Esophagus muscularis mucosa (tissue), 4 donors: ENCODE results near the gene DNM3. TPM values are rescaled to one million over a fixed set of nuclear protein-coding genes. Genes with fewer than 3 reads are reported as not detected.
"Not testable (repeated sequence)": the region's sequence is repeated elsewhere in the genome, so short reads cannot be mapped to it uniquely, and the experiment has no call there.

ENCODE experiments used
- DNase-seq: peaks from one replicate; pipeline ENCODE4 v3.0.0-alpha.2; 2017; ENCODE audit errors: extremely low spot score
- H3K27ac ChIP-seq, 4 donors: fragments of 200-600 bp; sonication (generic); replicated peaks in 1 of 4; 1 replicate in 3 of 4; 2 replicates in 1 of 4; pipeline ENCODE4 v1.5.1; 2016 to 2019; ENCODE audit warnings: mild to moderate bottlenecking in 1 of 4
- H3K27me3 ChIP-seq, 4 donors: fragments of 200-600 bp; sonication (generic); one replicate each; pipeline versions ENCODE4 v1.5.1 to v1.6.0; 2016 to 2019
- H3K36me3 ChIP-seq, 4 donors: fragments of 200-600 bp; sonication (generic); one replicate each; pipeline ENCODE4 v1.5.1; 2016 to 2019
- H3K4me1 ChIP-seq, 4 donors: fragments of 200-600 bp; sonication (generic); one replicate each; pipeline ENCODE4 v1.5.1; 2016 to 2019
- H3K4me3 ChIP-seq, 4 donors: fragments of 200-600 bp; sonication (generic); 1 replicate in 2 of 4; 2 replicates in 2 of 4; pipeline ENCODE4 v1.5.1; 2016 to 2019; ENCODE audit warnings: mild to moderate bottlenecking in 4 of 4, moderate library complexity in 1 of 4
- H3K9me3 ChIP-seq, 4 donors: fragments of 200-600 bp; sonication (generic); 1 replicate in 3 of 4; 2 replicates in 1 of 4; pipeline ENCODE4 v1.5.1; 2016 to 2019
- EP300 ChIP-seq: sonication (generic); formaldehyde crosslinking; IDR thresholded peaks from one replicate; pipeline ENCODE4 v1.6.1; 2017; ENCODE audit warnings: antibody characterized with exemption
- POLR2A ChIP-seq: fragments of 450-650 bp; IDR thresholded peaks from one replicate; pipeline ENCODE4 v1.6.1; 2017; ENCODE audit warnings: antibody characterized with exemption, moderate library complexity, mild to moderate bottlenecking, low read depth
- POLR2AphosphoS5 ChIP-seq, 2 donors: sonication (generic); formaldehyde crosslinking; IDR thresholded peaks; one replicate each; pipeline ENCODE4 v1.6.1; 2017; ENCODE audit warnings: antibody characterized with exemption in 2 of 2
- WGBS: methylation state at CpG from one replicate; pipeline ENCODE4 v1.1.5; 2018; 5-methylcytosine and 5-hydroxymethylcytosine counted together
- intact Hi-C: fragments of 100-400 bp; cut with DNase I; formaldehyde crosslinking; loops from one replicate; pipeline ENCODE4 v1.15.1; 2023
- total RNA-seq, 4 donors: library from RNA; depleted of rRNA; stranded (reverse); fragments of >200 nt; gene quantifications; one replicate each; pipeline versions ENCODE4 v1.1.0 to v1.2.1, GENCODE V29; 2016
- TF ChIP-seq, protein P1 (sequence below), 3 experiments: fragments of 200-600 bp in 2 of 3; fragments of 450-650 bp in 1 of 3; sonication (generic) in 2 of 3; IDR thresholded peaks; one replicate each; pipeline ENCODE4 v1.5.1; 2017 to 2019; ENCODE audit warnings: antibody characterized with exemption in 3 of 3, mild to moderate bottlenecking in 2 of 3, moderate library complexity in 1 of 3

Gene DNM3
- total RNA-seq, 4 donors from 2014 or later = 3.3 to 6.4 (median 3.9) TPM

DNA sequence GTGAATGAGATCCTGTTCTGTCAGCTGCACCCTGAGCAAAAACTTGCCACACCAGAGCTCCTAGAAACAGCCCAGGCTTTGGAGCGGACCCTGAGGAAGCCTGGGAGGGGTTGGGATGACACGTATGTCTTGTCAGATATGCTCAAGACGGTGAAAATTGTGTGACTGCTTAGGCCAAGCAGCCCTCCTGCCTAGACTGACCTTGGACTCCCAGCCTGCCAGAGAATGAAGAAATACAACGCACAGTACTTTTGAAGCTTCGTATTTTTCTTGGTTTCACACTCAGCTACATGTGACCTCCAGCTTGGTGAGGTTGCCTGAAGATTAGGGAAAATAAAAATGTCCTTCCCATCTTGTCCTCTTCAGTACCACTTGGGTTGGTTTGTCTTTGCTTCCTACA lies 44.7 kb upstream of the DNM3 start:
- Histone ChIP-seq H3K4me3 (no peak overlapping the region), H3K27me3 (no peaks in the 10 kb centered on the region), H3K9me3 (no peaks in the 10 kb centered on the region), H3K27ac (no peak overlapping the region), H3K4me1 (peaks cover 0 to 3% (median 0%) of the 10 kb centered on the region in 4 donors), H3K36me3 (peaks cover 24 to 75% (median 67%) of the 10 kb centered on the region in 4 donors)
- intact Hi-C loops = no loop called here
- DNase-seq = no peak
- TF ChIP-seq POLR2A (no peak), POLR2AphosphoS5 (IDR thresholded peaks at IDR 0.05) (no peak), EP300 (no peak)
- TF ChIP-seq, protein P1, sequence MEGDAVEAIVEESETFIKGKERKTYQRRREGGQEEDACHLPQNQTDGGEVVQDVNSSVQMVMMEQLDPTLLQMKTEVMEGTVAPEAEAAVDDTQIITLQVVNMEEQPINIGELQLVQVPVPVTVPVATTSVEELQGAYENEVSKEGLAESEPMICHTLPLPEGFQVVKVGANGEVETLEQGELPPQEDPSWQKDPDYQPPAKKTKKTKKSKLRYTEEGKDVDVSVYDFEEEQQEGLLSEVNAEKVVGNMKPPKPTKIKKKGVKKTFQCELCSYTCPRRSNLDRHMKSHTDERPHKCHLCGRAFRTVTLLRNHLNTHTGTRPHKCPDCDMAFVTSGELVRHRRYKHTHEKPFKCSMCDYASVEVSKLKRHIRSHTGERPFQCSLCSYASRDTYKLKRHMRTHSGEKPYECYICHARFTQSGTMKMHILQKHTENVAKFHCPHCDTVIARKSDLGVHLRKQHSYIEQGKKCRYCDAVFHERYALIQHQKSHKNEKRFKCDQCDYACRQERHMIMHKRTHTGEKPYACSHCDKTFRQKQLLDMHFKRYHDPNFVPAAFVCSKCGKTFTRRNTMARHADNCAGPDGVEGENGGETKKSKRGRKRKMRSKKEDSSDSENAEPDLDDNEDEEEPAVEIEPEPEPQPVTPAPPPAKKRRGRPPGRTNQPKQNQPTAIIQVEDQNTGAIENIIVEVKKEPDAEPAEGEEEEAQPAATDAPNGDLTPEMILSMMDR (IDR thresholded peaks at IDR 0.05) = no peak
- WGBS = 84% methylated on average over 5 of the region's 5 CpGs

DNA sequence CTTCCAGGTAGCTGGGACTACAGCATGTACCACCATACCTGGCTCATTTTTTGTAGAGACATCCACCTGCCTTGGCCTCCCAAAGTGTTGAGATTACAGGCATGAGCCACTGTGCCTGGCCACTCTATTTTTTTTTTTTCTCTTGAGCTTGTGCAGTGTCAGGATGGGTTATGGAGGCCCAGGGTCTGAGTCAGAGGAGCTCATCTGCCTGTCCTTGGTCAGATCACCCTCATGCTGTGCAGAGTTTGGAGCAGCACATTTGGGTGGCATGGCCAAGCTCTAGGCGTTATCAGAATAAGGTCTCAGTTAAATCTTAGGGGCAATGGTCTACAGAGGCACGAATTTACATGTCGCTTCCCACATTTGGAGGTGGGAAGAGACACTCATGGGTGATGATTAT lies 43.0 kb upstream of the DNM3 start:
- H3K4me1 ChIP-seq = peaks cover 0 to 4% (median 2%) of the 10 kb centered on the region in 4 donors
- H3K36me3 ChIP-seq = peaks cover 20 to 58% (median 49%) of the 10 kb centered on the region in 4 donors
- TF ChIP-seq, protein P1 (IDR thresholded peaks at IDR 0.05) = no peak
- TF ChIP-seq POLR2AphosphoS5 (IDR thresholded peaks at IDR 0.05) (no peak), POLR2A (no peak)
- DNase-seq = no peak
- no peaks in the 10 kb centered on the region for H3K27me3 ChIP-seq
- H3K9me3 ChIP-seq = no peaks in the 10 kb centered on the region
- WGBS = 92% methylated on average over 3 of the region's 3 CpGs
- intact Hi-C loops = no loop called here
- H3K4me3 ChIP-seq = no peak overlapping the region
- H3K27ac ChIP-seq = no peak overlapping the region

DNA sequence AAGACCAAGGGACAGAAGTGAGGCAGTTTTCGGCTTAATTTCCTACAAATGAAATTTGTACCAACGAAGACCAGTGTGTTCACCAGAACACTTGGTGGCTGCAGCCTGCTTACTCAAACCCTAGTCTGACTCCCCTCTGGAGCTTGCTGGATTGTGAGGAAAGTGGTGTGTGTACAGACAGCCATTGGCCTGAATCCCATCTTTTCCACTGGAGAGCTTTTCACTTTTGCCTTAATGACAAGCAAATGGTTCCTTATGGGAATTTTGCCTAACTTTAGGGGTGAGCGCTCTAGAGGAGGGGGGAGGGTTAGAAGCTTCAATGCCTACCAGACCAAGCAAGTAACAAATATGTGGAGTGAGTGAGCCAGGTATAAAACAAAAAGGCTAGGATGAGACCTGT lies 42.5 kb upstream of the DNM3 start:
- Histone ChIP-seq H3K4me1 (peaks cover 0 to 4% (median 2%) of the 10 kb centered on the region in 4 donors), H3K4me3 (no peak overlapping the region), H3K9me3 (no peaks in the 10 kb centered on the region), H3K36me3 (peaks cover 20 to 53% (median 46%) of the 10 kb centered on the region in 4 donors), H3K27me3 (no peaks in the 10 kb centered on the region), H3K27ac (no peak overlapping the region)
- no peak for TF ChIP-seq EP300
- TF ChIP-seq POLR2AphosphoS5 (IDR thresholded peaks at IDR 0.05) = no peak
- TF ChIP-seq, protein P1 (IDR thresholded peaks at IDR 0.05) = no peak
- 93% methylated on average over 3 of the region's 3 CpGs for WGBS
- no peak for DNase-seq
- intact Hi-C loops = no loop called here

DNA sequence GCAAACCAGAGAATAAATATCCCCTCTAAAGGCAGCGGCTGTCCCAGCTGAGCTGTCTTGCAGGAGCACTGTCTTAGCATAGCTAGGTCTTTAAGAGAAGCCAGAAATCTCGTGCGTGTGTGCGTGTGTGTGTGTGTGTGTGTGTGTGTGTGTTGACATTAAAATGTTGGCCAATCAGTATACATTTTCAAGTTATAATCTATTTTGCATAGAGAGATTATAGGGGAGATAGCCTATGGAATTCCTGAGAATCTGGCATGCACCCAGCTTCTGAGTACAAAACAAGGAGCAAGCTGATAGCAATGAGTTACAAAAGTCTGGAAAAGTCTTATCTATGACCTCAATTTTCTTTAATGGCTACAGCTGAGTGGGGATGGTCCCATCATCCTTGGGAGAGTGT lies 42.1 kb upstream of the DNM3 start:
- H3K27me3 ChIP-seq = no peaks in the 10 kb centered on the region
- H3K36me3 ChIP-seq = peaks cover 16 to 49% (median 42%) of the 10 kb centered on the region in 4 donors
- no peak for DNase-seq
- H3K9me3 ChIP-seq = no peaks in the 10 kb centered on the region
- H3K27ac ChIP-seq = no peak overlapping the region
- 60% methylated on average over 4 of the region's 4 CpGs for WGBS
- TF ChIP-seq, protein P1 (IDR thresholded peaks at IDR 0.05) = no peak
- TF ChIP-seq EP300 = no peak
- no peak for TF ChIP-seq POLR2A
- no peak for TF ChIP-seq POLR2AphosphoS5 (IDR thresholded peaks at IDR 0.05)
- no peak overlapping the region for H3K4me3 ChIP-seq
- intact Hi-C loops = no loop called here
- peaks cover 0 to 4% (median 2%) of the 10 kb centered on the region in 4 donors for H3K4me1 ChIP-seq

DNA sequence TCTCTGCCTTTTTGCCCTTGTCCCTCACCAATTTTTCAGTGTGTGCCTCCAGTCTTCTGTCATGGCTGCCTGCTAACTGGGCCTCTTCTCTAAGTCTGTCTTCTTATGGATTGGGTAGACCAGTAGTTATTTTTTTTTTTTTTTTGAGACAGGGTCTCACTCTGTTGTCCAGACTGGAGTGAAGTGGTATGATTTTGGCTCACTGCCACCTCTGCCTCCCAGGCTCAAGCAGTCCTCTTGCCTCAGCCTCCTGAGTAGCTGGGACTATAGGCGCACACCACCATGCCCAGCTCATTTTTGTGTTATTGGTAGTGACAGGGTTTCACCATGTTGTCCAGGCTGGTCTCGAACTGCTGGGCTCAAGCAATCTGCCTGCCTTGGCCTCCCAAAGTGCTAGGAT lies 41.6 kb upstream of the DNM3 start:
- not testable (repeated sequence) for DNase-seq, H3K27ac ChIP-seq, H3K27me3 ChIP-seq, H3K4me1 ChIP-seq, H3K4me3 ChIP-seq, H3K9me3 ChIP-seq
- WGBS = no CpG with 5 or more reads among the region's 2 CpGs
- peaks cover 11 to 44% (median 37%) of the 10 kb centered on the region in 4 donors for H3K36me3 ChIP-seq
- intact Hi-C loops = loop anchor here (5.0 to 10.0 kb wide), 2 partner anchors 65 to 643 kb away; partner anchors contain the start of gene PIGC
